ENCODE data around the gene C2orf78.

DNA sequence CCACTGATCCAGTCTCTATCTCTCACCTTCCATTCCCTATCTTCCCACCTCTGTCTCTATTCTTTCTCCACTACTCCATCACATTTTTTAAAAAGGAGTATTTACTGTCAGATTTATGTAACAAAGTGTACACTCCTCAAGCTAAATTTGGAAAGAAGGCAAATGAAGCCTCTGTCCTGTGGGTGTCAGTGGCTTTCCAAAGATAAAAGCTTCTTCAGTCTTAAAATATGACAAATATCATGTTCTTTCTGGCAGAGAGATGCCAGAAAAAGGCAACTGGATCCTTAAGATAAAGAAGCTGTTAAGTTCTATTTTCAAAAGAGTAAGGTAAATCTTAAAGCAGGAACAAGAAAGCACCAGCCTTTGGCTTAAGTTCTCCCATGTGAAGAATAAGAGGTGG, 11.2 kb upstream of the C2orf78 start:
- TF ChIP-seq CTCF (IDR thresholded peaks at IDR 0.05): no peak
- no peak for TF ChIP-seq POLR2A (IDR thresholded peaks at IDR 0.05)

All from right lobe of liver (tissue), 4 donors.